T-helper 9 cell (primary cell): ENCODE data around the gene PSENEN.

Experiments used
- DNase-seq: peaks from one replicate; pipeline ENCODE4 v3.0.0-alpha.2; 2020

The PSENEN gene

GRCh38 chr19:35774274-35775045 is 29.0 kb downstream of the PSENEN start:
- no peak for DNase-seq

- no peak for DNase-seq
Observed at GRCh38 chr19:35775046-35775297, 29.5 kb downstream of the PSENEN start.

- DNase-seq = peak; percentile 98
Observed at GRCh38 chr19:35775298-35776101, 30.0 kb downstream of the PSENEN start, which contains the start of gene ARHGAP33. Gene ARHGAP33 (plus strand): TSS chr19:35775564. CDS start chr19:35775659, 95 bp downstream.

- DNase-seq = no peak
Observed at GRCh38 chr19:35776102-35776788, 30.8 kb downstream of the PSENEN start.

GRCh38 chr19:35777086-35777841 is 31.8 kb downstream of the PSENEN start:
- DNase-seq = no peak

GRCh38 chr19:35777961-35778360 is 32.5 kb downstream of the PSENEN start:
- no peak for DNase-seq

- no peak for DNase-seq
Observed at GRCh38 chr19:35779033-35779432, 33.6 kb downstream of the PSENEN start.

GRCh38 chr19:35780058-35780457 is 34.6 kb downstream of the PSENEN start:
- DNase-seq = no peak

- no peak for DNase-seq
Observed at GRCh38 chr19:35780717-35781116, 35.3 kb downstream of the PSENEN start.

GRCh38 chr19:35781650-35782049 is 36.2 kb downstream of the PSENEN start:
- no peak for DNase-seq

- DNase-seq = no peak
Observed at GRCh38 chr19:35782589-35782988, 37.1 kb downstream of the PSENEN start.

GRCh38 chr19:35783469-35784434 is 38.3 kb downstream of the PSENEN start:
- DNase-seq = no peak

- DNase-seq = no peak
Observed at GRCh38 chr19:35784503-35785338, 39.3 kb downstream of the PSENEN start.

- no peak for DNase-seq
Observed at GRCh38 chr19:35785339-35785627, 39.8 kb downstream of the PSENEN start.

GRCh38 chr19:35786299-35787160 is 41.1 kb downstream of the PSENEN start:
- no peak for DNase-seq

- DNase-seq = no peak
Observed at GRCh38 chr19:35787227-35787799, 41.9 kb downstream of the PSENEN start.

- DNase-seq = no peak
Observed at GRCh38 chr19:35788205-35788960, 42.9 kb downstream of the PSENEN start.

- DNase-seq = no peak
Observed at GRCh38 chr19:35789195-35789977, 43.9 kb downstream of the PSENEN start.
